Measurements from ENCODE around the gene ZNF213. TPM values are rescaled to one million over a fixed set of nuclear protein-coding genes. Genes with fewer than 3 reads are reported as not detected.

The ZNF213 gene
- total RNA-seq, 1 donor from 2014 or later, result 7.6 TPM

DNA sequence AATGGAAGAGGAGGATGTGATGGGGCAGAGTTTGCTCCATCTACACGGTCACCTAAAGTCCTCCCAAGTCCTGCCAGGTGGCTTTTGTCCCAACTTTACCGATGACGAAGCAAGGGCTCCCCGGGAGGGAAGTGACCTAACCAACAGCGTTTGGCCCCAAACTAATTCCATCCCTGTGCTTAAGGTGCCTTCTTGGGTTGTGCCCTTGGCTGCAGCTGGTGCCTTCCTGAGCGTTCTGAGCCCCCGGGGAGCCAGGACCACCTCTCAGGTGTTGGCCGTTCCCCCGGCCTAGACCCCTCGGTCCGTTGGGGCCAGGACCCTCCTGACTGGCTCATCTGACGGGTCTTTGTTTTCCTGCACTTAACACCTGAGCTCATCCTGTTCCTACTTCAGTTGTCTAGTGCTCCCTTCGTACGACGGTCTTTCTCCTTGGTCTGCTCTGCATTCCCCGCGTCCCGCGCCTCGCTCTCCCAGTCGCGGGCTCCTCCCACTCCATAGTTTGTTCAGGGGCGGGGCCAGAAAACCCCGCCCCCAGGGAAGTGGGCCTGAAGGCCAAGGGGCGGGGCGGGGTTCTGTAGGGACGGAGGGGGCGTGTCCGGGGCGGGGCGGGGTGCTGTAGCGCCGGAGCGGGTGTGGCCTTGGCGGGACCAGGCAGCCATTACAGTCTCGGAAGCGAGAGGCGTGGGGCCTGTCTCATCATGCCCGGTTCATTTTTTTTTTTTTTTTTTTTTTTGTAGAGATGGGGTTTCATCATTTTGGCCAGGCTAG is 34.9 kb upstream of the ZNF213 start:
- TF ChIP-seq, protein P1, sequence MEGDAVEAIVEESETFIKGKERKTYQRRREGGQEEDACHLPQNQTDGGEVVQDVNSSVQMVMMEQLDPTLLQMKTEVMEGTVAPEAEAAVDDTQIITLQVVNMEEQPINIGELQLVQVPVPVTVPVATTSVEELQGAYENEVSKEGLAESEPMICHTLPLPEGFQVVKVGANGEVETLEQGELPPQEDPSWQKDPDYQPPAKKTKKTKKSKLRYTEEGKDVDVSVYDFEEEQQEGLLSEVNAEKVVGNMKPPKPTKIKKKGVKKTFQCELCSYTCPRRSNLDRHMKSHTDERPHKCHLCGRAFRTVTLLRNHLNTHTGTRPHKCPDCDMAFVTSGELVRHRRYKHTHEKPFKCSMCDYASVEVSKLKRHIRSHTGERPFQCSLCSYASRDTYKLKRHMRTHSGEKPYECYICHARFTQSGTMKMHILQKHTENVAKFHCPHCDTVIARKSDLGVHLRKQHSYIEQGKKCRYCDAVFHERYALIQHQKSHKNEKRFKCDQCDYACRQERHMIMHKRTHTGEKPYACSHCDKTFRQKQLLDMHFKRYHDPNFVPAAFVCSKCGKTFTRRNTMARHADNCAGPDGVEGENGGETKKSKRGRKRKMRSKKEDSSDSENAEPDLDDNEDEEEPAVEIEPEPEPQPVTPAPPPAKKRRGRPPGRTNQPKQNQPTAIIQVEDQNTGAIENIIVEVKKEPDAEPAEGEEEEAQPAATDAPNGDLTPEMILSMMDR (IDR thresholded peaks at IDR 0.05; ENCODE audit: insufficient read depth, low read length, severe bottlenecking), result no peak
- no peaks in the 10 kb centered on the region for H3K36me3 ChIP-seq (ENCODE audit: control insufficient read depth, insufficient read depth, low read length)
- no peak for FAIRE-seq
- no peaks in the 10 kb centered on the region for H3K27me3 ChIP-seq (ENCODE audit: control insufficient read depth, insufficient read depth, low read length)
- peak overlapping the region; percentile 7 for H3K4me3 ChIP-seq (ENCODE audit: low read depth, low read length)
- DNase-seq (ENCODE audit: low read depth), result peak; percentile 80

GRCh38 chr16:3101018-3101840 is 33.6 kb upstream of the ZNF213 start:
- no peaks in the 10 kb centered on the region for H3K27me3 ChIP-seq (ENCODE audit: control insufficient read depth, insufficient read depth, low read length)
- DNase-seq (ENCODE audit: low read depth), result no peak
- no peak overlapping the region for H3K4me3 ChIP-seq (ENCODE audit: low read depth, low read length)
- H3K36me3 ChIP-seq (ENCODE audit: control insufficient read depth, insufficient read depth, low read length), result no peaks in the 10 kb centered on the region
- FAIRE-seq, result no peak
- TF ChIP-seq, protein P1 (IDR thresholded peaks at IDR 0.05; ENCODE audit: insufficient read depth, low read length, severe bottlenecking), result peak; percentile 63

GRCh38 chr16:3101841-3102470 is 32.9 kb upstream of the ZNF213 start:
- FAIRE-seq, result no peak
- Histone ChIP-seq H3K36me3 (ENCODE audit: control insufficient read depth, insufficient read depth, low read length) (no peaks in the 10 kb centered on the region), H3K27me3 (ENCODE audit: control insufficient read depth, insufficient read depth, low read length) (no peaks in the 10 kb centered on the region), H3K4me3 (ENCODE audit: low read depth, low read length) (no peak overlapping the region)
- DNase-seq (ENCODE audit: low read depth), result no peak
- TF ChIP-seq, protein P1 (IDR thresholded peaks at IDR 0.05; ENCODE audit: insufficient read depth, low read length, severe bottlenecking), result no peak

DNA sequence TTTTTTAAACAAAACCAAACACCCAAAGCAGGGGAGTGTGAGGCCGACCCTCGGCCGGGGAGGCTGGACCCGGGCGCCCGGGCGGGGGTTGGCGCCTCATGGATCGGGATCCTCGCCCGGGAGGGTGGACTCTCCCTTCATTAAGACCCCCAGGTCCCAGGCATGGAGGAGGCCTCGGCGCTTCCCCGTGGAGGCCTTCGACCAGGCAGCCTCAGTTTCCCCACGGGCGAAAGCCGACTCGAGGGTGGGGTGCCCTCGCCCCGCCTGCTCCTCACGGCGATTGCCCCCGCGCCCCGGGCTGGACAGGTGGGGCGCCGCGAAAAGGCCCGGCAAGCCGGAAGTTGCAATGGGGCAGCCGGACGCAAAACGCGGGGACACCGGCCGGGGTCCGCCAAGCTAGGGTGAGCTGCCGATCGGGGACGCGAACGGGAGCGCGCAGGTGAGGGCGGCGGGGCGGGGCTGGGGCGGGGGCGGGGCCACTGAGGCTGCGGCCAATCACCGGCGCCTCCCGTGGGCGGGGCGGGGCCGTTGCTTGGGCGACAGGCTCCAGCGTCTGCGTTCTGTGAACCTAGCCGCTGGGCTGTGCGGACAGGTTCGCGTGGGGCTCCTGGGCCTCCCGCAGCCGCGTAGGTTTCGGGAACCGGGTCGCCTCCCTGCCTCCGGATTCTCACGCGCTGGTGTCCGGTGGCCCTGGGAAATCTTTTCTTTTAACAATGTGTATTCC is 28.5 kb upstream of the ZNF213 start:
- peak; percentile 55 for DNase-seq (ENCODE audit: low read depth)
- FAIRE-seq, result no peak

More for the DNA sequence above, 28.5 kb upstream of the ZNF213 start:
- no peaks in the 10 kb centered on the region for H3K27me3 ChIP-seq (ENCODE audit: control insufficient read depth, insufficient read depth, low read length)
- peak overlapping the region; percentile 83 for H3K4me3 ChIP-seq (ENCODE audit: low read depth, low read length)
- TF ChIP-seq, protein P1 (IDR thresholded peaks at IDR 0.05; ENCODE audit: insufficient read depth, low read length, severe bottlenecking), result no peak
- no peaks in the 10 kb centered on the region for H3K36me3 ChIP-seq (ENCODE audit: control insufficient read depth, insufficient read depth, low read length)

Measured in bronchial epithelial cell (primary cell).